ENCODE results near the gene ADAMTS12. TPM values are rescaled to one million over a fixed set of nuclear protein-coding genes. Genes with fewer than 3 reads are reported as not detected.

Gene ADAMTS12
- total and polyA plus RNA-seq, 4 donors, result 0.49 to 6.4 (median 2.3) TPM

GRCh38 chr5:33837301-33837700 is 54.5 kb downstream of the ADAMTS12 start:
- 90% methylated on average over 4 of the region's 4 CpGs for WGBS
- no peak for TF ChIP-seq RXRA (IDR thresholded peaks at IDR 0.05)
- TF ChIP-seq HNF4A (conservative IDR thresholded peaks at IDR 0.05), result no peak
- no peak for TF ChIP-seq YY1 (IDR thresholded peaks at IDR 0.05)
- TF ChIP-seq SP1 (IDR thresholded peaks at IDR 0.05), result no peak
- TF ChIP-seq JUND (IDR thresholded peaks at IDR 0.05), result no peak
- no peak for TF ChIP-seq HNF4G (IDR thresholded peaks at IDR 0.05)
- no peak for TF ChIP-seq TAF1 (conservative IDR thresholded peaks at IDR 0.05)
- no peak for TF ChIP-seq NR2F2 (IDR thresholded peaks at IDR 0.05)
- TF ChIP-seq, protein P1, sequence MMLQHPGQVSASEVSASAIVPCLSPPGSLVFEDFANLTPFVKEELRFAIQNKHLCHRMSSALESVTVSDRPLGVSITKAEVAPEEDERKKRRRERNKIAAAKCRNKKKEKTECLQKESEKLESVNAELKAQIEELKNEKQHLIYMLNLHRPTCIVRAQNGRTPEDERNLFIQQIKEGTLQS (IDR thresholded peaks at IDR 0.05), result no peak
- TF ChIP-seq EGR1 (IDR thresholded peaks at IDR 0.05; ENCODE audit: low read depth in 2 of 2), result no peak
- TF ChIP-seq, protein P2, sequence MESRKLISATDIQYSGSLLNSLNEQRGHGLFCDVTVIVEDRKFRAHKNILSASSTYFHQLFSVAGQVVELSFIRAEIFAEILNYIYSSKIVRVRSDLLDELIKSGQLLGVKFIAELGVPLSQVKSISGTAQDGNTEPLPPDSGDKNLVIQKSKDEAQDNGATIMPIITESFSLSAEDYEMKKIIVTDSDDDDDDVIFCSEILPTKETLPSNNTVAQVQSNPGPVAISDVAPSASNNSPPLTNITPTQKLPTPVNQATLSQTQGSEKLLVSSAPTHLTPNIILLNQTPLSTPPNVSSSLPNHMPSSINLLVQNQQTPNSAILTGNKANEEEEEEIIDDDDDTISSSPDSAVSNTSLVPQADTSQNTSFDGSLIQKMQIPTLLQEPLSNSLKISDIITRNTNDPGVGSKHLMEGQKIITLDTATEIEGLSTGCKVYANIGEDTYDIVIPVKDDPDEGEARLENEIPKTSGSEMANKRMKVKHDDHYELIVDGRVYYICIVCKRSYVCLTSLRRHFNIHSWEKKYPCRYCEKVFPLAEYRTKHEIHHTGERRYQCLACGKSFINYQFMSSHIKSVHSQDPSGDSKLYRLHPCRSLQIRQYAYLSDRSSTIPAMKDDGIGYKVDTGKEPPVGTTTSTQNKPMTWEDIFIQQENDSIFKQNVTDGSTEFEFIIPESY (IDR thresholded peaks at IDR 0.05), result no peak
- TF ChIP-seq FOXA1 (IDR thresholded peaks at IDR 0.05), result no peak
- no peak for TF ChIP-seq GABPA (IDR thresholded peaks at IDR 0.05 in 1 of 2, conservative IDR thresholded peaks at IDR 0.05 in 1 of 2)
- no peak for TF ChIP-seq RAD21 (IDR thresholded peaks at IDR 0.05)
- no peak for TF ChIP-seq REST (IDR thresholded peaks at IDR 0.05)
- TF ChIP-seq, protein P3, sequence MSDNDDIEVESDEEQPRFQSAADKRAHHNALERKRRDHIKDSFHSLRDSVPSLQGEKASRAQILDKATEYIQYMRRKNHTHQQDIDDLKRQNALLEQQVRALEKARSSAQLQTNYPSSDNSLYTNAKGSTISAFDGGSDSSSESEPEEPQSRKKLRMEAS (IDR thresholded peaks at IDR 0.05), result no peak
- TF ChIP-seq, protein P4, sequence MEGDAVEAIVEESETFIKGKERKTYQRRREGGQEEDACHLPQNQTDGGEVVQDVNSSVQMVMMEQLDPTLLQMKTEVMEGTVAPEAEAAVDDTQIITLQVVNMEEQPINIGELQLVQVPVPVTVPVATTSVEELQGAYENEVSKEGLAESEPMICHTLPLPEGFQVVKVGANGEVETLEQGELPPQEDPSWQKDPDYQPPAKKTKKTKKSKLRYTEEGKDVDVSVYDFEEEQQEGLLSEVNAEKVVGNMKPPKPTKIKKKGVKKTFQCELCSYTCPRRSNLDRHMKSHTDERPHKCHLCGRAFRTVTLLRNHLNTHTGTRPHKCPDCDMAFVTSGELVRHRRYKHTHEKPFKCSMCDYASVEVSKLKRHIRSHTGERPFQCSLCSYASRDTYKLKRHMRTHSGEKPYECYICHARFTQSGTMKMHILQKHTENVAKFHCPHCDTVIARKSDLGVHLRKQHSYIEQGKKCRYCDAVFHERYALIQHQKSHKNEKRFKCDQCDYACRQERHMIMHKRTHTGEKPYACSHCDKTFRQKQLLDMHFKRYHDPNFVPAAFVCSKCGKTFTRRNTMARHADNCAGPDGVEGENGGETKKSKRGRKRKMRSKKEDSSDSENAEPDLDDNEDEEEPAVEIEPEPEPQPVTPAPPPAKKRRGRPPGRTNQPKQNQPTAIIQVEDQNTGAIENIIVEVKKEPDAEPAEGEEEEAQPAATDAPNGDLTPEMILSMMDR (IDR thresholded peaks at IDR 0.05; ENCODE audit: low read depth, low read length, missing input control), result no peak
- Histone ChIP-seq H3K27ac (ENCODE audit: low read depth in 1 of 2, low read length in 2 of 2) (no peak overlapping the region), H3K4me3 (ENCODE audit: low read depth in 1 of 3, low read length in 3 of 3) (no peak overlapping the region), H3K9me3 (ENCODE audit: control insufficient read depth in 4 of 4, low read length in 3 of 4) (no peaks in the 10 kb centered on the region), H3K4me1 (ENCODE audit: control insufficient read depth in 4 of 4, insufficient read depth in 4 of 4, low read length in 3 of 4) (no peaks in the 10 kb centered on the region), H3K36me3 (ENCODE audit: control insufficient read depth in 4 of 4, insufficient read depth in 3 of 4, low read depth in 1 of 4, low read length in 3 of 4) (no peaks in the 10 kb centered on the region), H3K9ac (ENCODE audit: low read depth in 1 of 2, low read length in 2 of 2) (no peak overlapping the region), H3K27me3 (ENCODE audit: control insufficient read depth in 4 of 4, insufficient read depth in 4 of 4, low read length in 3 of 4) (no peaks in the 10 kb centered on the region)
- no peak for DNase-seq (ENCODE audit: low spot score)

DNA sequence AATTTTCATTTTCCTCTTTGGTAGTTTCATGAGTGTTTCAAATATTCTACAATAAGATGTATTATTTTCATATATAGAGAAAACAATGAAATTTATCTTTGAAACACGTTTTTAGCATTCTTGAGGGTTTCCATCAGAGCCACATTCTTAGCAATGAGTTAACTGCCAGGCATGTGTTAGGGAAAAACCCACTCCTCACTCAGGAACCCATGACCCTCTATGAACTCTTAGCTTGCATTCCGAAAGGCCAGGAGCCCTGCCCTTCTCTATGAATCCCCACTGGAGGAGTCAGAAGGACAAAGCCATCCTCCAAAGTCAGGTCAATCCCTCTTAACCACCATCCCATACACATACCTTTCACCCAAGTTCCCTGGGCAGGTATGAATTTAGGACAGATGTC is 57.5 kb downstream of the ADAMTS12 start:
- DNase-seq (ENCODE audit: low spot score), result no peak
- Histone ChIP-seq H3K36me3 (ENCODE audit: control insufficient read depth in 4 of 4, insufficient read depth in 3 of 4, low read depth in 1 of 4, low read length in 3 of 4) (no peaks in the 10 kb centered on the region), H3K4me3 (ENCODE audit: low read depth in 1 of 3, low read length in 3 of 3) (no peak overlapping the region), H3K9ac (ENCODE audit: low read depth in 1 of 2, low read length in 2 of 2) (no peak overlapping the region), H3K9me3 (ENCODE audit: control insufficient read depth in 4 of 4, low read length in 3 of 4) (no peaks in the 10 kb centered on the region), H3K4me1 (ENCODE audit: control insufficient read depth in 4 of 4, insufficient read depth in 4 of 4, low read length in 3 of 4) (no peaks in the 10 kb centered on the region), H3K27ac (ENCODE audit: low read depth in 1 of 2, low read length in 2 of 2) (no peak overlapping the region), H3K27me3 (ENCODE audit: control insufficient read depth in 4 of 4, insufficient read depth in 4 of 4, low read length in 3 of 4) (no peaks in the 10 kb centered on the region)
- WGBS, result 72% methylated on average over 2 of the region's 2 CpGs
- TF ChIP-seq TAF1 (conservative IDR thresholded peaks at IDR 0.05) (no peak), GABPA (IDR thresholded peaks at IDR 0.05 in 1 of 2, conservative IDR thresholded peaks at IDR 0.05 in 1 of 2) (no peak), HNF4G (IDR thresholded peaks at IDR 0.05) (no peak), FOXA2 (IDR thresholded peaks at IDR 0.05) (no peak), JUND (IDR thresholded peaks at IDR 0.05) (no peak), HNF4A (conservative IDR thresholded peaks at IDR 0.05) (no peak), RXRA (IDR thresholded peaks at IDR 0.05) (no peak), REST (IDR thresholded peaks at IDR 0.05) (no peak), NR2F2 (IDR thresholded peaks at IDR 0.05) (no peak)
- TF ChIP-seq, protein P3 (IDR thresholded peaks at IDR 0.05), result no peak
- TF ChIP-seq, protein P2 (IDR thresholded peaks at IDR 0.05), result no peak

All from liver (tissue), 9 donors.